CD4-positive, alpha-beta T cell treated with Interleukin-21 for 1 hour (primary cell): Measurements from ENCODE around the gene ZFAND3.
"Not testable (repeated sequence)": the region's sequence is repeated elsewhere in the genome, so short reads cannot be mapped to it uniquely, and the experiment has no call there.

Experiments
- DNase-seq: peaks from one replicate; pipeline ENCODE4 v3.0.0-alpha.2; 2020

ZFAND3 gene

DNA sequence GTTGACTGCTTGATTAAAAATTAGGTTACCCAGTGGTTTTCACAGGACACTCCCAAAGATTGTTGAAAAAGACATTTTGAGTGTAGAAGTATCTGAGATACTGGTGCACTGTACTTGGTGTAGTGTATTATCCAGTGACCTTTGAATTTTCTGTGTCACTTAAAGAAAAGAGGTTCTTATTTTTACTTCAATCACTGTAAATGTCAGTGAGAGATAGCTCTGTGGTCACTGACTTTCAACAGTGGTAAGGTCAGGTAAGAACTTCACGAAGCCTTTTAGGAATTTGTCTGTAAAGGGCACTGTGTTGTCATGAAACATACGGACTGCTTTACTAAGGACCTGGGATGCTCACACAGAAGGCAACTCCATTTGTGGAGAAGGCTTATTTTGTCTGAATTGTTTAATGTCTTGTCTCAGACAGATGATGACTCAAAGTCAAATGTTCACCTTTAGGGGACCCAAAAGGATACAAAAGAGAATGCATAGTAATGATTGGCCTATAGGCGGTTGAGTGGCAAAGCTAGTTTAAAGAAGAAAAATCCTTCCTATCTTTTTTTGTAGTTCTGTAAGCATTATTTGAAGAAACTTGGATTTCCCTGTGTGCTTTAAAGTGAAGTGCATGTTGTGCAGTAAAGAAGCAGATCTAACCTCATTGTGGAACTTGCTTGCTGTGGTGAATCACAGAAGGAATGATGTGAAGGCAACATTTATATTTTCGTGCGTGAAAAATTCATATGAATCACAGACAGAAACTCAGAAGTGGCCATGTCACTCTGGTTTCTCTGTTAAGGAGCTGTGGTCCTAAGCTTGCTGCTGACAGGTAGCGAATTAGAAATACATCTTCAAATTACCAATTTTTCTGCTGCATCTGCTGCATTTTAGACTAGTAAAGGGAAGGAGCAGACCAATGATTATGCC is 47.3 kb downstream of the ZFAND3 start:
- DNase-seq, result no peak

DNA sequence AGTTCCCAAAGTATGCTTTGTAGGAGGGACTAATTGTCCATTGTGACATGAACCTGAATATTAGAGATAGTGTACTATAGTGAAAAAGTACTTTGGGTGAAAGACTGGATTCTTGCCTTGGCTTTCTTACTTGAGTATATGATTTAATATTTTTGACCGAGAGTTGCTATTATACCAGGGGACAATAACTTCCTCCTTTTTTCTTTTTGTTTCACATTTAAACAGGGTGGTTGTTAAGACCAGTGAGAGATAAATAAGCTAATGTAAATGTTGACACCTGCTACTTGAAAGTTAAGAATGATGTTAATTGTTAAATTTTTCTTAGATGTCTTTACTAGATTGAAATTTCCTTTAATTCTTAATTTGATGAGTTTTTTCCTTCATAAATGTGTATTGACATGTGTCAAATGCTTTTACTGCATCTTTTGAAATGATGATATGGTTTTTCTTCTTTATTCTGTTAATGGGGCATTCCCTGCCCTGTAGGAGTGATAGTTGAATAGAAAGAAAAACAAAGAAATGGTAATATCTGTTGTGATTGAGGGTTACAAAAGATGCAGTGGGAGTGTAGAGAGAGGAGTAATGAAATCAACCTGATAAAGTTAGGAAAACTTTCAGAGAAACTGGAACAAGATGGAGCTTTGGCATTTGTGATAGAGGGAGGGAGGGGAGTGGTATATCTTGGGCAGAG is 48.4 kb downstream of the ZFAND3 start:
- no peak for DNase-seq

DNA sequence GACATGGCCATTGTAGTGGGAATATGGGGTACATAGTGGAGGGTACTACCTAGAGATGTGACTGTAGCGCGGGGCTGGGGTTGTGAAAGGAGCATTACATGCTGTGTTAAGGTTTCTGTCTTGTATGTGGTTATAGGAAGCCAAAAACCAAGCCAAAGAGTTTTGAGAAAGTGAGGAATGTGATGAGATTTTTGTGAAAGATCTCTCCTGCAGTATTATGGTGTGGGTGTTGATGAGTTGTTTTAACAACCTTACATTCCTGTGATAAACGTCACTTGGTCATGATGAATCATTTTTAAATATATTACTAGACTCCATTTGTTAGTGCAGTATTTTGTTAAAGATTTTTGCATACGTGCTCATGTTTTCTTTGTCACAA is 48.9 kb downstream of the ZFAND3 start:
- no peak for DNase-seq

DNA sequence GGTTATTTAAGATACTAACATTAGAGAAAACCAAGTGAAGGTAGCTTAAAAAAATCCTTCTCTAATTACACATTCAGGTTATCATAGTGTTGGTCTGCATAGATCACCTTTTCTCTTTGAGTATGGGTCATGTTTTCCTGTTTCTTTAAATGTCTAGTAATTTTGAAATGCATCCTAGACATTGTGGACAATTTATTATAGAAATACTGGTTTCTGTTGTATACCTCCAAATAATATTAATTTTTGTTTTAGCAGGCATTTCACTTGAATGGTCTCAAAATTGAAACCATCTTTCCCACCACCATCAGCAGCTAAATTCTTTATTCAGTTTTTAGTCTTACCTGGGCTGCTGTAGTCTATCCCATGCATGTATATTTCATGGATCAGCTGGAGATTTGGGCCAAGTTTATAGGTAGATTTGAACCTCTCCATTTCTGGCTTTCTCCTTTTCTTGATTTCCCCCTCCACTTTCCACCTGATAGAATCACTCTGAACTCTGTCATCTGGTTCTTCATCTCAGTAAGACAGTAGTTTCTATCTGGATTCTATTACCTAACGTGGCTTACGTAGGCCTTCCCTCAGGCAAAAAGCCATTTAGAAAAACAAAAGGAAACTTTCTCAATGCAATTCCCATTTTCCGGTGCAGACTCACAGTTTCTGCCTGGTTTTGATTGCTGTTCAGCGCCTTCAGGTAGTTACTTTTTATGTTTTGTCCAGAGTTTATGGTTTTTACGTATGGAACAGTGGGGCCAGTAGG is 52.3 kb downstream of the ZFAND3 start:
- no peak for DNase-seq

DNA sequence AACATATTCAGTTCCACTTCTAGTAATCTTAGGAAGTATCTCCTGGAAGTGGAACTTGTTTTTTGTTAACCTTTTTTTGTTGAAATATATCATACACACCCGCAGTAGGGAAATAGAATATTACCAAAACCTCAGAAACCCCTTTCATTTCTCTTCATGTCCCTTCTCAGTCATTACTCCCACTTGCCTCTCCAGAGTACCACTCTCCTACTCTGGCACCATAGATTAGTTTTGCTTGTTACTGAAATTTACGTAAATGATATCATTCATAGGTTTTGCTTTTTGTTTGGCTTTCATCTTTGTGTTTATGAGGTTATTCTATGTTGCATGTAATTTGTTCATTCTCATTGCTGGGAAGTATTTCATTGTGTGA is 52.8 kb downstream of the ZFAND3 start:
- no peak for DNase-seq

DNA sequence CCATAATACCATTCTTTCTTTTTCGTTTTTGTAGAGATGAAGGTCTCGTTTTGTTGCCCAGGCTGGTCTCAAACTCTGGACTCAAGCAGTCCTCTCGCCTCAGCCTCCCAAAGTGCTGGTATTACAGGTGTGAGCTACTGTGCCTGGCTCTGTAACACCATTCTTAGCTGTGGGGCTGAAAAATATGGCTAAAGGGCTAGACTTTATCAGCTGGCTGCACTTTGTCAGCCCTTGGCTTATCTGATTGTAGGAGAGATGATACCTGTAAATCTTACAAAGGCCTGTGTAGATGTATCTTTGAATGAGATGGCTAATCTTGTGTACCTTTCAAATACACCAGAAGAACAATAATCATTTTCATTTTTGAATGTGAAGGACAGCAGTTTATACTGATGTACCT is 55.2 kb downstream of the ZFAND3 start:
- no peak for DNase-seq

DNA sequence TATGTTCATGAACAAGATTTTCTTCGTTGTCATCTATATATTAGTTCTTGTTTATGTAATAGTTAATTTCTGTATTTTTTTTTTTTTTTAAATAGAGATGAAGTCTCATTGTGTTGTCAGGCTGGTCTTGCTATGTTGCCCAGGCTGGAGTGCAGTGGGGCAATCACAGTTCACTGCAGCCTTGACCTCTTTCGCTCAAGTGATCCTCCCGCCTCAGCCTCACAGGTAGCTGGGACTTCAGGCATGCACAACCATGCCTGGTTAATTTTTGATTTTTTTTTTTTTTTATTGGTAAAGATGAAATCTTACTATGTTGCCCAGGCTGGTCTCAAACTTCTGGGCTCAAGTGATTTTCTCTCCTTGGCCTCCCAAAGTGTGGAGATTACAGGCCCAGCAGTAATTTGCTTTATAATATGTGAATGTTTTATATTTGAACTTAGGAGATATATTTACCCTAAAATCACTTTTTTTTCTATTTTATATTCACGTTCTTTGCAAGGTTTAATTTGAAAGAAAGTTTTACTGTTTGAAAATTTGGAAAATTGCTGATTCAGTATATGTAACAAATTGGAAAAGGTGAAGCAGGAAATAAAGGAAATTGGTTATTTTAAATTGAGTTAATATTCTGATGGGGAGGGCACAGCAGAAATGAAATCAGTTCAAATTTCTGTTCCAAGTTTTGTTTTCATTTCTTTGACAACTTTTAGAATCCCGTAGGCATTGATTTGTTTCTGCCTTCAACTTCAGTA is 56.2 kb downstream of the ZFAND3 start:
- no peak for DNase-seq

DNA sequence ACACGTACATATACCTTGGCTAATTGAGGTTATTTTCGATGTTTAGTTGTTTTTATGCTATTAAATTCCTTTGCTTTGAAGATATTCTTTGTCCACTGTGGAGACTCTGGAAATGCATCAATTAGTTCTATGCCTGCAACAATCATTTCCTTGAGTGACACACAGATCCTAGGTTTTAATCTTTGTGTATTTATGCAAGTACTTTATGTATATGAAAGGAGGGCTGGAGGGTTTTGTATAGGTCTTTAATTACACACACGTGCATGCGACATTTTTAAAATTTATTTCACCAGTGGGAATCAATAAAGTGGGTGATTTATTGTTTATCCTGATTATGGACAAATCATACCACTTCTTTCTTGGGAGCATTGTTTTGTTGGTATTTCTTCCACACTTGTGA is 57.3 kb downstream of the ZFAND3 start:
- no peak for DNase-seq

DNA sequence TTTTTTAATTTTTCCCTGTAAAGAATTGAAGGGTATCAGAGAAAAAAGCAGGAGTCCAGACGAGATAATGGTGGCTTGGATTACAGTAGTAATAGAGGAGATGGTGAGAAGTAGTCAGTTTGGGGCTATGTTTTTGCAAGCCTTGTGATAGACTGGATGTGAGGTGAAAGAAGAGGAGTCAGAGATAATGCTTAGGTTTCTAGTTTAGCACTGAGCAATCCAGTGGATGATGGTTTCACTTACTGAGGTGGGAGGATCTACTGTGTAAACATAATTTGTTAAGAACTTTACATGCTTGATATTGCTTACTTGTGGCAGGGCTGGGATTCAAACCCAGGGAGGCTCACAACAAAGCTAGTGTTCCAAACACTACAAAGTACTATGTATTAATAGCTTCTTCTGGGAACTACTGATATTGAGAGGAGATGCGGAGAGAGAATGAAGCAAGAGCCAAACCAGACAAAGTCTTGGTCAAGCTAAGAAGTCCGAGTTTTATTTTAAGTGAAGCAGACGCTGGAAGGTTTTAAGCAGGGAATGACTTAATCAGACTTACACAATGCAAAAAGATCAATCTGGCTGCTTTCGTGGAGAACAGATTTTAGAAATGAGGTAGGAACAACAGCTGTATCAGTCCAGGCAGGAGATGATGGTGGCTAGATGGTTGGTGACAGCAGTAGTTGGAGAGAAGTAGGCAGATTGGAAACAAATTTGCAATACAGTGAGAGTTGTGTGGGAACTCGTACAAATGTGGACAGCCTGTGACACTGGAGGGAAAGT is 58.0 kb downstream of the ZFAND3 start:
- DNase-seq, result no peak

DNA sequence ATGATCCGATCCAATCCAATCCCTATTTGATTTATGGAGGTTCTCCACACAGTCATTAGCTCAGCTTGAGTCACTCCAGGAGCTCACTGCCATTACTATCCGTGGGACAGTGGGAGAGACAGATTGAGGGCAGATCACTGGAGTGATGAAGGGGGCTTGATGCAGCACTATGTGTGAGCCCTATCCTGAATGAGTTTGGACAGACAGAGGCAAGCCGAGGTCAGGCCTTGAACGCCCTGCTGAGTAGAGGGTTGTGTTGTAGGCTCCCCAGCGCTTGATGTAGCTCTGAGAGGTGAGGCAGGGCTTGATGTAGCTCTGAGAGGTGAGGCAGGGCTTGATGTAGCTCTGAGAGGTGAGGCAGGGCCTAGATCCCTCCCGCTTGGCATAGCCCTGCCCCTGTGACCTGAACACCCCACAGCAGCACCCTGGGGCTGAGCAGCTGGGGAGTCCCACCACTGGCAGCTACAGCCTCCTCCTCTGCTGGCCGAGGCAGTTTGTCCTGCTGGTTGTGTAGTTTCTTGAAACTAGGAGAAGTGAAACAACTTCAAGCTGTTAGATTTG is 58.7 kb downstream of the ZFAND3 start:
- DNase-seq, result no peak

DNA sequence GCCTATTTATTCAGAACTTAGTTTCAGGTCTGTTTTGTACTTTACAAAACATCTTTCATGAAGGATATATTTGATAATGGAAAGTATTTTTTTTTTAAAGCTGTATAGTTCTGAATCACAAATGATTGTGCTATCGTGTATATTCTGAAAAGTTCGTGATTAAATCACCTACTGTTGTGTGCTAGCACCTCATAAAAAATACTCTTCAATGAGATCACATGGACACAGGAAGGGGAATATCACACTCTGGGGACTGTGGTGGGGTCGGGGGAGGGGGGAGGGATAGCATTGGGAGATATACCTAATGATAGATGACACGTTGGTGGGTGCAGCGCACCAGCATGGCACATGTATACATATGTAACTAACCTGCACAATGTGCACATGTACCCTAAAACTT is 61.1 kb downstream of the ZFAND3 start:
- not testable (repeated sequence) for DNase-seq

DNA sequence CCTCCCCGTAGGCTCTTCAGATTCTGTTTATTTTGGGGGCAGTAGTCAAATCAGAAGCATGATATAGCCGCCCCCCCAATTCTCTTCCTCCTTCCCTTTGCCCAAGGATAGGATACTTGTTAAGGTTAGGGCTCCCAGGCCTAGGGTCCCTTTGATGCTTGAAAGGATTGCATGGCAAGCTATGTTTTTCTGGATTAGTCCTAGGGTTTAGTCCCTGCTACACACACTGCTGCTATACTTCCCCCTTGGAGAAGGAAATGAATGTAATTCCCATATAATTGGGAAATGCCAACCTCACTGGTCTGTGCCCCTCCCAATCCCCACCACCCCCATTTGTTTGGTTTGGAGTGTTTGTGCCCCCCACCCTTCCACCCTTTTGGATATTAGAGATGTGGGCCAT is 62.8 kb downstream of the ZFAND3 start:
- no peak for DNase-seq

DNA sequence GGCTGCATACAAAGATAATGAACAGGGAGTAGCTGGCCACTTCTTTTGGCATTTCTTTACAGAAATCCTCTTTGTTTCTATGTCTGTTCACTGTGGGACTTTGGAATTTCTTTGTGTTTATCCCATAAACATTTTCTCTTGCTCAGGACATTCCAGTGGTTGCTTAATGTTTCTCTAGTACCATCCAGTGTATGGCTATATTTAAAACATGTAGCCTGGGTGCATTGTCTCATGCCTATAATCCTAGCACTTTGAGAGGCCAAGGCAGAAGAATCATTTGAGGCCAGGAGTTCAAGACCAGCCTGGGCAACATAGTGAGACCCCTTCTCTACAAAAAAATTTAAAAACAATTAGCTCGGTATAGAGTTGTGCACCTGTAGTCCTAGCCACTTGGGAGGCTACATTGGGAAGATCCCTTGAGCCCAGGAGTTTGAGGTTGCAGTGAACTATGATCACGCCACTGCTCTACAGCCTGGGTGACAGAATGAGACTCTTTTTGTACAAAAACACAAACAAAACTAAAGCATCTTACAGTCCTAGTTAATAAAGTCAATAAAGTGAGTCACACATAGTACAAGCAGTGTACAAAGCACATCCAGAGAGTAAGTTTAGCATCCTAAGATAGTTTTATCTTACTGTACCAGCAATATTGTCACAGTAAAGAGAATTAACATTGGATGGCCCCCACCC is 63.3 kb downstream of the ZFAND3 start:
- no peak for DNase-seq

DNA sequence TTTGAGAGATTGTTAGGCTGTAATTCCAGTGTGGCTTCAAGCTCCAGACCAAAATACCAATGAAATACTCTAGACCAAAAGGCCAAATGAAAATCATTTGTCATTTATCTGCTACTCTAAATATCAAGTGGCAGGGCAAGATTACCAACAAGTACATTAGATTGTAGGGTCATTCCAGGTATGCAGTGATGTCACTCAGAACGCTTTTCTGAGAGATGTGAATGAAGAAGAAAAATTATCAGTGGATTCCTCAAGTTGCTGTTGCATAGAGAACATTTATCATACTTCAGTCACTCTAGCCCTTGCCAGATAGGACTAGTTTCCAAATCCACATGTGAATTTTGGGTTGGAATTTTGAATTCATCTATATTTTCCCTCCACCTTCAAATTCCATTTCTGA is 65.0 kb downstream of the ZFAND3 start:
- no peak for DNase-seq

DNA sequence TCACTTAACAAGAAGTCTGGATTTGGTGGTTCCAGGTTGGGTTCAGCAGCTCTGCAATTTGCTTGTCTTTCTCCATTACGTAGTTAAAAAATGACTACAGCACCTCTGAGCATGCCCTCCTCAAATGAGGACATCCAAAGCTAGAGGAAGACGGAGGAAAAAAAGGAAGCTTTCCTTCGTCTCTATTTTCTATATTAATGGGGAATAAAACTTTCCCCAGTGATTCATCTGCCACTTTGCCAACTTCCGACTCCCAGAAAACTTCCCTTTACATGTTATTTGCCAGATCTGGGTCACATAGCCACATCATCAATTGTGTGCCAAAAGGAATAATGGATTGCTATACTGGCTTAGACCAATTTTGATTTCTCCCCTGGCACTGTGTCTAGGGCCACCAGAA is 69.5 kb downstream of the ZFAND3 start:
- DNase-seq, result no peak

DNA sequence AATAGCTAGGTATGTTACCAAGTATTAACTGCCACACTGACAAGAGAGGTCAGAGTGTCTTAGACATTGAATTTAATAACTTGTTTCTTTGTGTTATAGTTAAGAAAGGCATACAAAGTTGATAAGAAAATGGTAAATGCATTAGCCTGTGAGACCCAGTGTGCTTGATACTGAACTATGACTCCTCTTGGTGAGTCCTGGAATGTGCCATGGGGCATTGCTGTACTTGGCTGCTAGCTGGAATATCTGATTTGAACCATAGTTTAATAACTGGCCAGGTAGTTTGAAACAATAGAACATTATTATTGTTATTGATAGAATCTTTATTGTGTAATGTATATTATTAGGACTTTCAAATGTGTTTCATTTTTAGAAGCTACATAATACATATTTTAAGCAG is 70.0 kb downstream of the ZFAND3 start:
- DNase-seq, result no peak

DNA sequence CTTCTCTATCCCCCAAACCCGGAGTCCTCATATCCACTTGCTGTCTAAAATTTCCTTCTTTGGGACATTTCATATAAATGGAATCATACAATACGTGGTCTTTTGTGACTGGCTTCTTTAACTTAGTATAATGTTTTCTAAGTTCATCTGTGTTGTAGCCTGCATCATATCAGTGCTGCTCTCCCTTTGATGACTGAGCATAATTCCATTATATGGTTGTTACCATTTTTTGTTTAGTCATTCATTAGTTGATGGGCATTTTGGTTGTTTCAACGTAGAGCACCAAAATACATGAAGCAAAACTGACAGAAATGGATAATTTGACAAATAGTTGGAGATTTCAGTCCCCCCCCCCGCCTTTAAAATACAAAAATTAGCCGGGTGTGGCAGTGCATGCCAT is 71.5 kb downstream of the ZFAND3 start:
- DNase-seq, result no peak

DNA sequence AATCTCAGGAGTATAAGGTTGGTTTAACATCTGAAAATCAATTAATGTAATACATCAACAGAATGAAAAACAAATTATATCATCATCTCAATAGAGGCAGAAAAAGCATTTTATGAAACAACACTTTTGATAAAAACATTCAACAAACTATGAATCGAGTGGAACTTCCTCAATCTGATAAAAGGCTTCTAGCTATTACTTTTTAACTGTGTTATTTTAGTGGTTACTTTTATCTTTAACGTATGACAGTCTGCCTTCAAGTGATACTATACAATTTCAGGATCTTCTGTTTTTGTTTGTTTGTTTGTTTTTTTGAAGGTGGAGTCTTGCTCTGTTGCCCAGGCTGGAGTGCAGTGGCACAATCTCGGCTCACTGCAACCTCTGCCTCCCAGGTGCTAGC is 73.7 kb downstream of the ZFAND3 start:
- no peak for DNase-seq

DNA sequence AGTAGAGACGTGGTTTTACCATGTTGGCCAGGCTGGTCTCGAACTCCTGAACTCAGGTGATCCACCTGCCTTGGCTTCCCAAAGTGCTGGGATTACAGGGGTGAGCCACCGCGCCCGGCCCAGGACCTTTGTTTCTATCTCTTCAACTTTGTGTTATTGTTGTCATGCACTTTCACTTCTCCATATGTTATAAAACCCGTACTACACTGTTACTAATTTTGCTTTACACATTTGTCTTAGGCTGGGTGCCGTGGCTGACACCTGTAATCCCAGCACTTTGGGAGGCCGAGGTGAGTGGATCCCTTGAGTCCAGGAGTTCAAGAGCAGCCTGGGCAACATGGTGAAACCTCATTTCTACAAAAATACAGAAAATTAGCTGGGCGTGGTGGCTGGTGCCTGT is 74.2 kb downstream of the ZFAND3 start:
- not testable (repeated sequence) for DNase-seq

DNA sequence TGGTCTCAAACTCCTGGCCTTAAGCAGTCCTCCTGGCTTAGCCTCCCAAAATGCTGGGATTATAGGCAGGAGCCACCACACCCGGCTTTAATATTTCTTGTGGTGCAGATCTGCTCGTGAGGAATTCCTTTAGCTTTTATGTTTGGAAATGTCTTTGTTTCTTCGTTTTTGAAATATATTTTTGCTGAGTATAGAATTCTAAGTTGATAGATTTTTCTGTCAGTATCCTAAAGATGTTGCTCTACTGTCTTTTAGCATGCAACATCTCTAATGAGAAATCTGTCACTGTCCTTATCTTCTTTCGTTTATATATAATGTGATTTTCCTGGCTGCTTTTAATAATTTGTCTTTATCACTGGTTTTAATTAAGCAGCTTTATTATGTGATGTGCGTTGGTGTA is 75.1 kb downstream of the ZFAND3 start:
- DNase-seq, result no peak

DNA sequence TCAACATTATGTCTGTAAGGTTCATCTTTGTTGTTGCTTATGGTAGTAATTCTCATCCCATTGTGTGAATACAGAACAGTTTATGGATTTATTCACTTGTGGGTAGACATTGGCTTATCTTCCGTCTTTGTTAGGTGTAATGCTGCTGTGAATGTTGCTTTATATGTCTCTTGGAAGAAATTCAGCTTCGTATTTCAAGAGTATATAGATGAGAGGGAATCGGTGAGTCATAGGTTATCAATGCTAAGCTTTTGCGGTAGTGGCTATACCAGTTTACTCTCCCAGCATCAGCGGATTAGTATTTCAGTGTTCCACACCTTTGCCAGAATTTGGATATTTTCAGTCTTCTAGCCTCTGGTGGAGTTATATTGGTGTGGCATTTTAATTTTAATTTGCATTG is 77.8 kb downstream of the ZFAND3 start:
- no peak for DNase-seq
